GM19035 (cell line): ENCODE measurements around the gene HOXD9.

Experiments used
- ATAC-seq: cut with Tn5 transposase; IDR thresholded peaks from one replicate; pipeline ENCODE4 v1.9.1; 2021; ENCODE audit not compliant: unreplicated experiment

The HOXD9 gene

GRCh38 chr2:176164611-176165369 lies 42.3 kb downstream of the HOXD9 start:
- no peak for ATAC-seq

- ATAC-seq, result no peak
Measured at GRCh38 chr2:176165370-176166050, 43.0 kb downstream of the HOXD9 start.

GRCh38 chr2:176166272-176166671 lies 43.8 kb downstream of the HOXD9 start:
- no peak for ATAC-seq

GRCh38 chr2:176167398-176167797 lies 44.9 kb downstream of the HOXD9 start:
- no peak for ATAC-seq

GRCh38 chr2:176169181-176169580 lies 46.7 kb downstream of the HOXD9 start:
- no peak for ATAC-seq

- ATAC-seq, result no peak
Measured at GRCh38 chr2:176169711-176170110, 47.2 kb downstream of the HOXD9 start.

GRCh38 chr2:176170602-176171305 lies 48.2 kb downstream of the HOXD9 start:
- ATAC-seq, result no peak

GRCh38 chr2:176171351-176172006 lies 49.0 kb downstream of the HOXD9 start:
- ATAC-seq, result no peak

- no peak for ATAC-seq
Measured at GRCh38 chr2:176172007-176172894, 49.7 kb downstream of the HOXD9 start.

GRCh38 chr2:176172895-176173566 lies 50.5 kb downstream of the HOXD9 start:
- no peak for ATAC-seq

GRCh38 chr2:176173567-176174381 lies 51.3 kb downstream of the HOXD9 start:
- no peak for ATAC-seq

GRCh38 chr2:176174382-176174823 lies 51.9 kb downstream of the HOXD9 start:
- no peak for ATAC-seq
